HG02938 (cell line): Measurements from ENCODE around the gene HOXD4.

Experiments
- ATAC-seq: cut with Tn5 transposase; IDR thresholded peaks from one replicate; pipeline ENCODE4 v1.9.1; 2021; ENCODE audit warnings: mild to moderate bottlenecking, moderate library complexity; ENCODE audit not compliant: unreplicated experiment

Gene HOXD4

GRCh38 chr2:176151442-176152287 is at the start of gene HOXD4:
HOXD4 (plus strand) TSS chr2:176151550; CDS start chr2:176151634, 84 bp downstream.
- no peak for ATAC-seq

GRCh38 chr2:176101842-176102241 is 49.5 kb upstream of the HOXD4 start:
- no peak for ATAC-seq

GRCh38 chr2:176102309-176102866 is 49.0 kb upstream of the HOXD4 start:
- no peak for ATAC-seq

GRCh38 chr2:176103194-176103593 is 48.2 kb upstream of the HOXD4 start:
- no peak for ATAC-seq

GRCh38 chr2:176103742-176104315 is 47.5 kb upstream of the HOXD4 start:
- no peak for ATAC-seq

- ATAC-seq: no peak
Measured at GRCh38 chr2:176104316-176105077, 46.9 kb upstream of the HOXD4 start.

GRCh38 chr2:176105078-176105729 is 46.1 kb upstream of the HOXD4 start:
- no peak for ATAC-seq

- no peak for ATAC-seq
Measured at GRCh38 chr2:176105730-176106580, 45.4 kb upstream of the HOXD4 start.

GRCh38 chr2:176106581-176107539 is 44.5 kb upstream of the HOXD4 start, which contains the start of gene HOXD11:
HOXD11 (plus strand) TSS chr2:176107280; CDS start chr2:176107356, 76 bp downstream.
- ATAC-seq: no peak

- ATAC-seq: no peak
Measured at GRCh38 chr2:176107731-176108181, 43.6 kb upstream of the HOXD4 start.

GRCh38 chr2:176109192-176109901 is 42.0 kb upstream of the HOXD4 start:
- ATAC-seq: no peak

GRCh38 chr2:176109946-176110345 is 41.4 kb upstream of the HOXD4 start:
- no peak for ATAC-seq

- no peak for ATAC-seq
Measured at GRCh38 chr2:176110415-176111308, 40.7 kb upstream of the HOXD4 start.

- no peak for ATAC-seq
Measured at GRCh38 chr2:176111309-176111663, 40.1 kb upstream of the HOXD4 start.

- no peak for ATAC-seq
Measured at GRCh38 chr2:176111846-176112374, 39.4 kb upstream of the HOXD4 start.

GRCh38 chr2:176112375-176113302 is 38.7 kb upstream of the HOXD4 start:
- ATAC-seq: no peak
